K562 (cell line): ENCODE data around the gene SMIM45.

Source experiments
- ATAC-seq: fragments of 200-7000 bp; cut with Tn5 transposase; 3 replicates; pipeline ENCODE4 v1.9.1; 2020; ENCODE audit warnings: moderate library complexity
- BruUV-seq: library from RNA; stranded (reverse); fragments of 400-500 nt; replicated peaks from 2 replicates; lab custom pipeline; 2021; lab: Mats Ljungman, UMichigan
- CTCF ChIA-PET: fragments of 300-600 bp; formaldehyde crosslinking; extraction: SDS; loops from one replicate; lab custom pipeline; 2021; ENCODE audit warnings: low intra/inter-chr PET ratio; lab: Yijun Ruan, JAX
- POLR2A ChIA-PET: fragments of 300-600, 350-650 bp; sonication (Branson Sonifier 250); formaldehyde crosslinking; extraction: SDS; loops from one replicate; lab custom pipeline; 2021; ENCODE audit warnings: antibody characterized with exemption, inconsistent platforms; lab: Yijun Ruan, JAX
- DNase-seq, 4 experiments: peaks; one replicate each; pipeline versions ENCODE4 v3.0.0 to v3.0.0-alpha.2; 2011 to 2018; ENCODE audit warnings: low spot score in 3 of 4, mixed read lengths in 3 of 4; ENCODE audit errors: extremely low read depth in 1 of 4
- FAIRE-seq: peaks from 2 replicates; lab custom pipeline; 2011; peaks lifted over from hg19 to GRCh38; lab: Jason Lieb, UNC
- H2AFZ ChIP-seq: 2 replicates; pipeline ENCODE4 v1.6.0; 2011; ENCODE audit warnings: low read depth, low read length, control low read depth, inconsistent platforms
- H3K27ac ChIP-seq: fragments of 200-600 bp; 3 replicates; pipeline ENCODE4 v1.8.0; 2011; ENCODE audit warnings: low read depth, mild to moderate bottlenecking, control low read depth, inconsistent platforms, low read length, moderate library complexity, mixed read lengths; ENCODE audit errors: extremely low read depth
- H3K27me3 ChIP-seq, 2 experiments: fragments of 300-600 bp in 1 of 2; 2 replicates in 1 of 2; 3 replicates in 1 of 2; pipeline versions ENCODE4 v1.6.0 to v1.8.0; 2011; ENCODE audit warnings: inconsistent platforms in 2 of 2, low read length in 2 of 2, mild to moderate bottlenecking in 1 of 2, mixed read lengths in 1 of 2, moderate library complexity in 1 of 2; ENCODE audit not compliant: control insufficient read depth in 2 of 2, insufficient read depth in 2 of 2
- H3K36me3 ChIP-seq: fragments of 300-600 bp; 3 replicates; pipeline ENCODE4 v1.8.0; 2011; ENCODE audit warnings: mild to moderate bottlenecking, low read length, inconsistent platforms; ENCODE audit not compliant: control insufficient read depth, insufficient read depth
- H3K4me1 ChIP-seq, 2 experiments: fragments of 200-600 bp in 1 of 2; replicated peaks in 1 of 2; 2 replicates in 1 of 2; 3 replicates in 1 of 2; pipeline versions ENCODE4 v1.5.1 to v1.8.0; 2011; ENCODE audit warnings: inconsistent platforms in 2 of 2, low read length in 2 of 2, mild to moderate bottlenecking in 1 of 2, mixed read lengths in 1 of 2, moderate library complexity in 1 of 2; ENCODE audit not compliant: control insufficient read depth in 2 of 2, insufficient read depth in 2 of 2
- H3K4me2 ChIP-seq: 2 replicates; pipeline ENCODE4 v1.6.1; 2011; ENCODE audit warnings: low read length, control low read depth, inconsistent platforms, mixed read lengths; ENCODE audit not compliant: insufficient read depth
- H3K4me3 ChIP-seq: fragments of 200-600 bp; sonication (generic), shearing (Covaris generic); 2 replicates; pipeline ENCODE4 v1.5.1; 2016; ENCODE audit warnings: control low read depth, inconsistent platforms
- H3K79me2 ChIP-seq: fragments of 200-600 bp; 3 replicates; pipeline ENCODE4 v1.8.0; 2011; ENCODE audit warnings: low read length, inconsistent platforms; ENCODE audit not compliant: control insufficient read depth, insufficient read depth
- H3K9ac ChIP-seq, 2 experiments: 2 replicates each; pipeline versions ENCODE4 v1.6.0 to v1.6.1; 2011; ENCODE audit warnings: low read depth in 2 of 2, low read length in 2 of 2, control low read depth in 1 of 2, inconsistent platforms in 1 of 2, mild to moderate bottlenecking in 1 of 2, mixed read lengths in 1 of 2; ENCODE audit not compliant: insufficient read depth in 1 of 2
- H3K9me1 ChIP-seq: one replicate; pipeline ENCODE4 v1.6.0; 2011; ENCODE audit warnings: inconsistent platforms, mild to moderate bottlenecking, low read length, moderate library complexity; ENCODE audit not compliant: control insufficient read depth, insufficient read depth
- H3K9me3 ChIP-seq: replicated peaks from 2 replicates; pipeline ENCODE4 v1.5.1; 2011; ENCODE audit warnings: low read depth, low read length, inconsistent platforms; ENCODE audit not compliant: control insufficient read depth, insufficient read depth
- H4K20me1 ChIP-seq: replicated peaks from 2 replicates; pipeline ENCODE4 v1.6.1; 2011; ENCODE audit warnings: low read length, inconsistent platforms, mixed read lengths; ENCODE audit not compliant: control insufficient read depth, insufficient read depth
- HDAC8 ChIP-seq: fragments of 450-650 bp; IDR thresholded peaks from 2 replicates; pipeline ENCODE4 v1.6.1; 2016; ENCODE audit warnings: mild to moderate bottlenecking, missing genetic modification characterization, moderate library complexity, missing compliant biosample characterization
- HNRNPUL1 ChIP-seq: fragments of 200-400 bp; formaldehyde crosslinking; IDR thresholded peaks from 2 replicates; pipeline ENCODE4 v1.6.1; 2017; ENCODE audit warnings: low read length
- ZFX ChIP-seq: sonication (generic); formaldehyde crosslinking; IDR thresholded peaks from 2 replicates; pipeline ENCODE4 v1.8.0; 2022; ENCODE audit warnings: mild to moderate bottlenecking, missing genetic modification reagents, moderate library complexity
- ZKSCAN1 ChIP-seq: fragments of 150-350 bp; IDR thresholded peaks from 2 replicates; pipeline ENCODE4 v1.6.1; 2016; ENCODE audit warnings: low read depth, low read length
- WGBS: fragments of 100-300 bp; shearing (Covaris generic); methylation state at CpG from one replicate; pipeline ENCODE4 v1.1.6; 2016; ENCODE audit warnings: low coverage, mixed read lengths; ENCODE audit not compliant: insufficient coverage; ENCODE audit errors: missing lambda C conversion rate; 5-methylcytosine and 5-hydroxymethylcytosine counted together
- in situ Hi-C: fragments of 300-500 bp; cut with MboI; formaldehyde crosslinking; loops from 4 replicates; pipeline ENCODE4 v1.15.0; 2018; ENCODE audit warnings: inconsistent platforms, mixed read lengths
- intact Hi-C: fragments of 100-400 bp; cut with micrococcal nuclease; formaldehyde crosslinking; loops from 2 replicates; pipeline ENCODE4 v1.14.2; 2022
- TF ChIP-seq, protein P1 (sequence below), 2 experiments: fragments of 450-650 bp; IDR thresholded peaks; 2 replicates each; pipeline ENCODE4 v1.6.1; 2018; ENCODE audit warnings: mild to moderate bottlenecking in 2 of 2, low read depth in 1 of 2; ENCODE audit not compliant: partially characterized antibody in 2 of 2
- TF ChIP-seq, protein P2 (sequence below): fragments of 450-650 bp; formaldehyde crosslinking; IDR thresholded peaks from 2 replicates; pipeline ENCODE4 v1.4.0; 2020; ENCODE audit warnings: mild to moderate bottlenecking, moderate library complexity
- TF ChIP-seq, protein P3 (sequence below), 2 experiments: IDR thresholded peaks in 1 of 2; conservative IDR thresholded peaks in 1 of 2; 2 replicates each; pipeline ENCODE4 v1.6.1; 2016; ENCODE audit warnings: low read depth in 2 of 2, mild to moderate bottlenecking in 1 of 2, missing compliant biosample characterization in 1 of 2, missing genetic modification characterization in 1 of 2, moderate library complexity in 1 of 2

The SMIM45 gene

DNA sequence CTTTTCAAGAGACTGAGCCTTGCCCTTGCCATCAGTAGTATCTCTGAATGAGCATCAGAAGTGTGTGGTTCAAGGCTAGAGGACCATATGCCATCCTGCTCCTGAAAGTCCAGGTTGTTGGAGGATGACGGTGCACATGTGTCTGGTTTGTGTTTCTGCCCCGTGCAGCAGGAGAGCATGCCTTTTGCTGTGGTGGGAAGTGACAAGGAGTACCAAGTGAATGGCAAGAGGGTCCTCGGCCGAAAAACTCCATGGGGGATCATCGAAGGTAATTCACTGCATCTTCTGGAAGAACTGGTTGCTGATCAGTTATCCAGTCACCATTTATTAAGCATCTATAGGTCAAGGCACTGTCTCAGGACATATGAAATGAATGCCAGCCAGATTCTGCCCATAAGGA, 40.5 kb downstream of the SMIM45 start:
- Histone ChIP-seq H2AFZ (no peak overlapping the region), H3K4me3 (no peak overlapping the region), H3K36me3 (no peaks in the 10 kb centered on the region), H3K9ac (no peak overlapping the region), H3K27ac (no peak overlapping the region), H3K9me1 (no peaks in the 10 kb centered on the region), H3K9me3 (no peaks in the 10 kb centered on the region), H3K4me1 (no peaks in the 10 kb centered on the region)
- POLR2A ChIA-PET = interaction anchor here (1.3 kb wide), 1 partner anchor 11 kb away, joined by 5 read pairs; no protein-coding TSS in a partner anchor
- 3% methylated on average over 5 of the region's 5 CpGs for WGBS
- in situ Hi-C loops (no loop called here), intact Hi-C loops (no loop called here)
- no peak for ATAC-seq
- BruUV-seq = no TSS peak
- TF ChIP-seq ZKSCAN1 = no peak
- TF ChIP-seq ZFX (CRISPR knock-in tag) = no peak
- TF ChIP-seq, protein P1, sequence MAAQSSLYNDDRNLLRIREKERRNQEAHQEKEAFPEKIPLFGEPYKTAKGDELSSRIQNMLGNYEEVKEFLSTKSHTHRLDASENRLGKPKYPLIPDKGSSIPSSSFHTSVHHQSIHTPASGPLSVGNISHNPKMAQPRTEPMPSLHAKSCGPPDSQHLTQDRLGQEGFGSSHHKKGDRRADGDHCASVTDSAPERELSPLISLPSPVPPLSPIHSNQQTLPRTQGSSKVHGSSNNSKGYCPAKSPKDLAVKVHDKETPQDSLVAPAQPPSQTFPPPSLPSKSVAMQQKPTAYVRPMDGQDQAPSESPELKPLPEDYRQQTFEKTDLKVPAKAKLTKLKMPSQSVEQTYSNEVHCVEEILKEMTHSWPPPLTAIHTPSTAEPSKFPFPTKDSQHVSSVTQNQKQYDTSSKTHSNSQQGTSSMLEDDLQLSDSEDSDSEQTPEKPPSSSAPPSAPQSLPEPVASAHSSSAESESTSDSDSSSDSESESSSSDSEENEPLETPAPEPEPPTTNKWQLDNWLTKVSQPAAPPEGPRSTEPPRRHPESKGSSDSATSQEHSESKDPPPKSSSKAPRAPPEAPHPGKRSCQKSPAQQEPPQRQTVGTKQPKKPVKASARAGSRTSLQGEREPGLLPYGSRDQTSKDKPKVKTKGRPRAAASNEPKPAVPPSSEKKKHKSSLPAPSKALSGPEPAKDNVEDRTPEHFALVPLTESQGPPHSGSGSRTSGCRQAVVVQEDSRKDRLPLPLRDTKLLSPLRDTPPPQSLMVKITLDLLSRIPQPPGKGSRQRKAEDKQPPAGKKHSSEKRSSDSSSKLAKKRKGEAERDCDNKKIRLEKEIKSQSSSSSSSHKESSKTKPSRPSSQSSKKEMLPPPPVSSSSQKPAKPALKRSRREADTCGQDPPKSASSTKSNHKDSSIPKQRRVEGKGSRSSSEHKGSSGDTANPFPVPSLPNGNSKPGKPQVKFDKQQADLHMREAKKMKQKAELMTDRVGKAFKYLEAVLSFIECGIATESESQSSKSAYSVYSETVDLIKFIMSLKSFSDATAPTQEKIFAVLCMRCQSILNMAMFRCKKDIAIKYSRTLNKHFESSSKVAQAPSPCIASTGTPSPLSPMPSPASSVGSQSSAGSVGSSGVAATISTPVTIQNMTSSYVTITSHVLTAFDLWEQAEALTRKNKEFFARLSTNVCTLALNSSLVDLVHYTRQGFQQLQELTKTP (IDR thresholded peaks at IDR 0.05; ENCODE audit: low read depth in 1 of 2, partially characterized antibody in 2 of 2) = no peak
- TF ChIP-seq HNRNPUL1 = no peak
- TF ChIP-seq, protein P2, sequence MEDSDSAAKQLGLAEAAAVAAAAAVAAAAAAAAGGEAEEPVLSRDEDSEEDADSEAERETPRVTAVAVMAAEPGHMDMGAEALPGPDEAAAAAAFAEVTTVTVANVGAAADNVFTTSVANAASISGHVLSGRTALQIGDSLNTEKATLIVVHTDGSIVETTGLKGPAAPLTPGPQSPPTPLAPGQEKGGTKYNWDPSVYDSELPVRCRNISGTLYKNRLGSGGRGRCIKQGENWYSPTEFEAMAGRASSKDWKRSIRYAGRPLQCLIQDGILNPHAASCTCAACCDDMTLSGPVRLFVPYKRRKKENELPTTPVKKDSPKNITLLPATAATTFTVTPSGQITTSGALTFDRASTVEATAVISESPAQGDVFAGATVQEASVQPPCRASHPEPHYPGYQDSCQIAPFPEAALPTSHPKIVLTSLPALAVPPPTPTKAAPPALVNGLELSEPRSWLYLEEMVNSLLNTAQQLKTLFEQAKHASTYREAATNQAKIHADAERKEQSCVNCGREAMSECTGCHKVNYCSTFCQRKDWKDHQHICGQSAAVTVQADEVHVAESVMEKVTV (CRISPR knock-in tag) = no peak
- no peak for TF ChIP-seq HDAC8 (tag)
- TF ChIP-seq, protein P3, sequence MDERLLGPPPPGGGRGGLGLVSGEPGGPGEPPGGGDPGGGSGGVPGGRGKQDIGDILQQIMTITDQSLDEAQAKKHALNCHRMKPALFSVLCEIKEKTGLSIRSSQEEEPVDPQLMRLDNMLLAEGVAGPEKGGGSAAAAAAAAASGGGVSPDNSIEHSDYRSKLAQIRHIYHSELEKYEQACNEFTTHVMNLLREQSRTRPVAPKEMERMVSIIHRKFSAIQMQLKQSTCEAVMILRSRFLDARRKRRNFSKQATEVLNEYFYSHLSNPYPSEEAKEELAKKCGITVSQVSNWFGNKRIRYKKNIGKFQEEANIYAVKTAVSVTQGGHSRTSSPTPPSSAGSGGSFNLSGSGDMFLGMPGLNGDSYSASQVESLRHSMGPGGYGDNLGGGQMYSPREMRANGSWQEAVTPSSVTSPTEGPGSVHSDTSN (CRISPR knock-in tag; IDR thresholded peaks at IDR 0.05; ENCODE audit: low read depth) = no peak
- TF ChIP-seq, protein P3 (tag; conservative IDR thresholded peaks at IDR 0.05; ENCODE audit: low read depth) = no peak
- TF ChIP-seq, all 486 proteins: peak for 0
- Histone ChIP-seq H4K20me1 (no peaks in the 10 kb centered on the region), H3K27me3 (peaks cover 12 to 55% of the 10 kb centered on the region in 2 experiments; a peak in 4 of 5 replicates), H3K79me2 (no peaks in the 10 kb centered on the region), H3K4me2 (no peak overlapping the region)
- DNase-seq = no peak
- CTCF ChIA-PET = no interaction called here
- FAIRE-seq = no peak
